Measurements from ENCODE around the gene CFI.

DNA sequence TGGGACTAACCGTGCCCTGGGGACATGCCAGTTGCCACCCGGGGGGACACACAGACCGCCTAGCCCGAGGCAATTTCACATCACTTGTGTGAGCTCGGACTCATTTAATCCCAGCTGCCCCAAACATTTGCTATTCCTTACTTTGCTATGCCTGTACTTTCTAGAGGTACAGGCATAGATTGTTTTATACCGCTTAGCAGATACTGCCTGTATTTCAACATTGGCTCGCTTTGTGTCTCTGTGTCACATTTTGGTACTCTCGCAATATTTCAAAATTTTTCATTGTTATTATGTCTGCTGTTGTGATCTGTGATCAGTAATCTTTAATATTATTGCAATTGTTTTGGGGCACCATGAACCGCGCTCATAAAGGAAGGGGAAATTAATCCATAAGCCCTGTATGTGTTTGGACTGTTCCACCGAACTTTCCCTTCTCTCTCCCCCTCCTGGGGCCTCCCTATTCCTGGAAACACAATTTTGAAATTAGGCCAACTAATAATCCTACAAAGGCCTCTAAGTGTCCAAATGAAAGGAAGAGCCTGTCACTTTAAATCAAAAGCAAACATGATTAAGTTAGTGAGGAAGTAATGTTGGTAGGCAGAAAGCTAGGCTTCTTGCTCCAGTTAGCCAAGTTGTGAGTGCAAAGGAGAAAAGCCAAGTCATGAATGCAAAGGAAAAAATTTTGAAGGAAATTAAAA is 98.0 kb downstream of the CFI start:
- TF ChIP-seq YY1 (IDR thresholded peaks at IDR 0.05; ENCODE audit: insufficient read depth, insufficient read length) (no peak), ZNF274 (IDR thresholded peaks at IDR 0.05; ENCODE audit: low read depth, low read length) (no peak), SUZ12 (IDR thresholded peaks at IDR 0.05; ENCODE audit: extremely low read depth, insufficient read depth, insufficient read length) (no peak)
